HCT116 (cell line): ENCODE results near the gene SRD5A3. TPM values are rescaled to one million over a fixed set of nuclear protein-coding genes. Genes with fewer than 3 reads are reported as not detected.

Experiments
- ATAC-seq: fragments of 200-7000 bp; cut with Tn5 transposase; 2 replicates; pipeline ENCODE4 v1.9.1; 2020; ENCODE audit warnings: mild to moderate bottlenecking, moderate library complexity
- BruUV-seq: library from RNA; stranded (reverse); fragments of 400-500 nt; replicated peaks from 2 replicates; lab custom pipeline; 2021; lab: Mats Ljungman, UMichigan
- CTCF ChIA-PET: fragments of 300-600 bp; sonication (Branson Sonifier 250); formaldehyde crosslinking; loops from one replicate; lab custom pipeline; 2021; ENCODE audit warnings: antibody characterized with exemption; lab: Charles Lee
- POLR2A ChIA-PET: fragments of 300-600, 350-600 bp; sonication (Branson Sonifier 250); formaldehyde crosslinking; loops from one replicate; lab custom pipeline; 2021; ENCODE audit warnings: antibody characterized with exemption; lab: Charles Lee
- RAD21 ChIA-PET, 2 experiments: fragments of 300-600 bp; sonication (Branson Sonifier 250); formaldehyde crosslinking; loops; one replicate each; lab custom pipeline; 2023; ENCODE audit warnings: low total read pairs in 2 of 2; ENCODE audit not compliant: uncharacterized antibody in 2 of 2, unreplicated experiment in 2 of 2, low non-redundant PET in 1 of 2; lab: Charles Lee
- DNase-seq: peaks from one replicate; pipeline ENCODE4 v3.0.0-alpha.2; 2010; ENCODE audit warnings: low read depth, low spot score
- H2AFZ ChIP-seq: fragments of 200-600 bp; shearing (Covaris generic), sonication (generic); 2 replicates; pipeline ENCODE4 v1.6.1; 2017; ENCODE audit warnings: low read depth, mixed run types, mixed read lengths, antibody characterized with exemption, low read length; ENCODE audit not compliant: poor library complexity, severe bottlenecking
- H3K27ac ChIP-seq: 2 replicates; pipeline ENCODE4 v1.5.1; 2012; ENCODE audit warnings: low read depth, low read length
- H3K27me3 ChIP-seq: fragments of 200-600 bp; sonication (generic); 2 replicates; pipeline ENCODE4 v1.6.1; 2016; ENCODE audit warnings: mixed run types, low read length, mixed read lengths; ENCODE audit not compliant: insufficient read depth
- H3K36me3 ChIP-seq, 2 experiments: fragments of 200-500 bp in 1 of 2; fragments of 200-600 bp in 1 of 2; sonication (Bioruptor generic) in 1 of 2; sonication (generic) in 1 of 2; 2 replicates each; pipeline versions ENCODE4 v1.5.1 to v1.6.1; 2014 to 2016; ENCODE audit warnings: low read length in 2 of 2, inconsistent platforms in 1 of 2, mixed read lengths in 1 of 2, mixed run types in 1 of 2; ENCODE audit not compliant: insufficient read depth in 2 of 2, control insufficient read depth in 1 of 2
- H3K4me1 ChIP-seq, 2 experiments: fragments of 200-600 bp in 1 of 2; sonication (generic) in 1 of 2; 2 replicates each; pipeline versions ENCODE4 v1.5.1 to v1.6.1; 2012 to 2017; ENCODE audit warnings: low read length in 2 of 2, inconsistent platforms in 1 of 2, mild to moderate bottlenecking in 1 of 2, mixed read lengths in 1 of 2, mixed run types in 1 of 2, moderate library complexity in 1 of 2; ENCODE audit not compliant: insufficient read depth in 2 of 2, control insufficient read depth in 1 of 2
- H3K4me2 ChIP-seq: fragments of 200-600 bp; sonication (generic); 2 replicates; pipeline ENCODE4 v1.6.1; 2017; ENCODE audit warnings: mixed run types, low read length, mixed read lengths
- H3K4me3 ChIP-seq, 2 experiments: fragments of 200-600 bp in 1 of 2; sonication (generic) in 1 of 2; replicated peaks in 1 of 2; 2 replicates each; pipeline ENCODE4 v1.5.1; 2011 to 2016; ENCODE audit warnings: low read length in 2 of 2, control low read depth in 1 of 2, low read depth in 1 of 2, mild to moderate bottlenecking in 1 of 2, mixed read lengths in 1 of 2, mixed run types in 1 of 2
- H3K79me2 ChIP-seq: fragments of 200-600 bp; sonication (generic); 2 replicates; pipeline ENCODE4 v1.6.1; 2017; ENCODE audit warnings: mild to moderate bottlenecking, mixed run types, low read length, moderate library complexity, mixed read lengths; ENCODE audit not compliant: insufficient read depth
- H3K9ac ChIP-seq: fragments of 200-600 bp; sonication (generic); 2 replicates; pipeline ENCODE4 v1.6.1; 2016; ENCODE audit warnings: low read length, mixed read lengths
- H3K9me2 ChIP-seq: fragments of 200-600 bp; sonication (generic), shearing (Covaris generic); 2 replicates; pipeline ENCODE4 v1.6.1; 2017; ENCODE audit warnings: mixed run types, mild to moderate bottlenecking, moderate library complexity; ENCODE audit not compliant: insufficient read depth
- H3K9me3 ChIP-seq, 2 experiments: fragments of 200-500 bp in 1 of 2; fragments of 200-600 bp in 1 of 2; sonication (Bioruptor generic) in 1 of 2; sonication (generic) in 1 of 2; 2 replicates each; pipeline ENCODE4 v1.6.1; 2014 to 2017; ENCODE audit warnings: low read length in 2 of 2, mixed read lengths in 2 of 2, inconsistent platforms in 1 of 2, low read depth in 1 of 2, mild to moderate bottlenecking in 1 of 2, mixed run types in 1 of 2, moderate library complexity in 1 of 2; ENCODE audit not compliant: control insufficient read depth in 1 of 2, insufficient read depth in 1 of 2
- H4K20me1 ChIP-seq: fragments of 200-600 bp; sonication (generic), shearing (Covaris generic); 2 replicates; pipeline ENCODE4 v1.6.1; 2017; ENCODE audit warnings: mixed run types, mild to moderate bottlenecking, moderate library complexity; ENCODE audit not compliant: insufficient read depth
- CBX3 ChIP-seq: IDR thresholded peaks from 2 replicates; pipeline ENCODE4 v1.6.1; 2012; ENCODE audit warnings: low read depth
- CEBPB ChIP-seq: IDR thresholded peaks from 2 replicates; pipeline ENCODE4 v1.6.1; 2012; ENCODE audit warnings: low read depth
- POLR2A ChIP-seq: IDR thresholded peaks from 2 replicates; pipeline ENCODE4 v1.7.0; 2011; ENCODE audit warnings: borderline replicate concordance; ENCODE audit not compliant: insufficient read depth, insufficient read length; ENCODE audit errors: extremely low read depth
- POLR2AphosphoS5 ChIP-seq: IDR thresholded peaks from 2 replicates; pipeline ENCODE4 v1.6.1; 2011; ENCODE audit warnings: mild to moderate bottlenecking, low read depth, low read length, moderate library complexity
- SIN3A ChIP-seq: IDR thresholded peaks from 2 replicates; pipeline ENCODE4 v1.6.1; 2012; ENCODE audit warnings: low read depth
- SP1 ChIP-seq: IDR thresholded peaks from 2 replicates; pipeline ENCODE4 v1.6.1; 2012; ENCODE audit warnings: low read depth
- YY1 ChIP-seq: IDR thresholded peaks from 2 replicates; pipeline ENCODE4 v1.6.1; 2011; ENCODE audit warnings: low read length, low read depth, moderate library complexity, mild to moderate bottlenecking; ENCODE audit not compliant: insufficient replicate concordance; ENCODE audit errors: extremely low read depth
- ZFX ChIP-seq: fragments of 450-650 bp; IDR thresholded peaks from 2 replicates; pipeline ENCODE4 v1.6.1; 2017
- intact Hi-C: fragments of 100-400 bp; cut with micrococcal nuclease; formaldehyde crosslinking; loops from 2 replicates; pipeline ENCODE4 v1.10.0; 2022
- total RNA-seq: library from RNA; stranded (reverse); gene quantifications from one replicate; pipeline ENCODE4 v1.2.1, GENCODE V29; 2021; ENCODE audit not compliant: unreplicated experiment
- TF ChIP-seq, protein P1 (sequence below), 3 experiments: fragments of 200-600 bp in 1 of 3; sonication (generic) in 1 of 3; IDR thresholded peaks in 2 of 3; conservative IDR thresholded peaks in 1 of 3; 2 replicates each; pipeline ENCODE4 v1.5.1; 2012 to 2017; ENCODE audit warnings: low read depth in 2 of 3, low read length in 2 of 3, antibody characterized with exemption in 1 of 3, borderline replicate concordance in 1 of 3, control low read depth in 1 of 3, mild to moderate bottlenecking in 1 of 3, mixed read lengths in 1 of 3, mixed run types in 1 of 3, moderate library complexity in 1 of 3; ENCODE audit not compliant: insufficient read depth in 1 of 3
- TF ChIP-seq, protein P2 (sequence below): IDR thresholded peaks from 2 replicates; pipeline ENCODE4 v1.6.1; 2012; ENCODE audit warnings: low read depth

The SRD5A3 gene
- total RNA-seq, 1 experiment from 2014 or later: 19.9 TPM

DNA sequence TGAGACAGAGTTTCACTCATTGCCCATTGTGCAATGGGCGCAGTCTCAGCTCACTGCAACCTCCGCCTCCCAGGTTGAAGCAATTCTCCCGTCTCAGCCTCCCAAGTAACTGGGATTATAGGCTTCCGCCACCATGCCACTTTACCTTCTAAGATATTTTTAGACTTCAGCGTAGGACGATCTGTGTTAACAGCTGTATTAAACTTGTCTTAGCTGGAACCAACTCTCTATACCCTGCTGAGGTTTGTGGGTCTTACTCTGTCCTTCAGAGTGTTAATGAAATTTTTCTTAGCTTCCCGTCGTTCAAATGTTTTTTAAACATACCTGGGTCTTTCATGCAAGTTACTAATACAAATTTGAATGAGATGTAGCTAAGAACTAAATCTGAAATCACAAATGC, 64.4 kb downstream of the SRD5A3 start:
- ATAC-seq: no peak
- DNase-seq: no peak
- Histone ChIP-seq H3K9me3 (no peaks in the 10 kb centered on the region), H3K4me1 (no peaks in the 10 kb centered on the region), H3K9ac (no peak overlapping the region), H2AFZ (no peak overlapping the region), H3K36me3 (peaks cover 15 to 24% of the 10 kb centered on the region in 2 experiments; a peak in 2 of 4 replicates), H3K27me3 (no peaks in the 10 kb centered on the region), H3K4me2 (no peak overlapping the region), H3K4me3 (no peak overlapping the region), H3K79me2 (peaks cover 100% of the 10 kb centered on the region), H4K20me1 (peaks cover 17% of the 10 kb centered on the region; the same call in 1 of the 2 replicates), H3K27ac (no peak overlapping the region), H3K9me2 (no peaks in the 10 kb centered on the region)
- CTCF ChIA-PET: no interaction called here
- BruUV-seq: no TSS peak
- TF ChIP-seq POLR2A (no peak), SIN3A (no peak), YY1 (no peak), SP1 (no peak)
- POLR2A ChIA-PET: no interaction called here
- intact Hi-C loops: no loop called here
- RAD21 ChIA-PET: interaction anchor here in 1 of 2 experiments (0.8 kb wide), 1 partner anchor 144 kb away, joined by 3 read pairs; no protein-coding TSS in a partner anchor

DNA sequence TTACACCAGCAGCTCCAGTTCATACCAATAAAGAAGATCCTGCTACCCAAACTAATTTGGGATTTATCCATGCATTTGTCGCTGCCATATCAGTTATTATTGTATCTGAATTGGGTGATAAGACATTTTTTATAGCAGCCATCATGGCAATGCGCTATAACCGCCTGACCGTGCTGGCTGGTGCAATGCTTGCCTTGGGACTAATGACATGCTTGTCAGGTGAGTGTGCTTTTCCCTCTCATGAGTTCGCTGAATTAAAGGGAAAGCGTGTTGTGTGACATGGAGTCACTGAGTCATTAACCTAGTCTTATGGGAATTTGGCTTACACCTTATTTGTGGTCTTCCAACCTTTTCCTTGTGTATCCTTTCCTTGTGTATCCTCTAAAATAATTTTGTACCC, 65.6 kb downstream of the SRD5A3 start:
- peaks cover 100% of the 10 kb centered on the region for H3K79me2 ChIP-seq
- BruUV-seq: no TSS peak
- H3K4me1 ChIP-seq: no peaks in the 10 kb centered on the region
- intact Hi-C loops: no loop called here
- no peak overlapping the region for H3K4me2 ChIP-seq
- H2AFZ ChIP-seq: no peak overlapping the region
- H3K27ac ChIP-seq: no peak overlapping the region
- ChIA-PET CTCF (no interaction called here), RAD21 (no interaction called here), POLR2A (no interaction called here)
- DNase-seq (no peak), ATAC-seq (no peak)
- H3K36me3 ChIP-seq: peaks cover 12 to 26% of the 10 kb centered on the region in 2 experiments; a peak in 3 of 4 replicates
- H3K9me3 ChIP-seq: no peaks in the 10 kb centered on the region
- TF ChIP-seq POLR2AphosphoS5 (no peak), CEBPB (no peak), ZFX (no peak), CBX3 (no peak), SIN3A (no peak)
- TF ChIP-seq, protein P1, sequence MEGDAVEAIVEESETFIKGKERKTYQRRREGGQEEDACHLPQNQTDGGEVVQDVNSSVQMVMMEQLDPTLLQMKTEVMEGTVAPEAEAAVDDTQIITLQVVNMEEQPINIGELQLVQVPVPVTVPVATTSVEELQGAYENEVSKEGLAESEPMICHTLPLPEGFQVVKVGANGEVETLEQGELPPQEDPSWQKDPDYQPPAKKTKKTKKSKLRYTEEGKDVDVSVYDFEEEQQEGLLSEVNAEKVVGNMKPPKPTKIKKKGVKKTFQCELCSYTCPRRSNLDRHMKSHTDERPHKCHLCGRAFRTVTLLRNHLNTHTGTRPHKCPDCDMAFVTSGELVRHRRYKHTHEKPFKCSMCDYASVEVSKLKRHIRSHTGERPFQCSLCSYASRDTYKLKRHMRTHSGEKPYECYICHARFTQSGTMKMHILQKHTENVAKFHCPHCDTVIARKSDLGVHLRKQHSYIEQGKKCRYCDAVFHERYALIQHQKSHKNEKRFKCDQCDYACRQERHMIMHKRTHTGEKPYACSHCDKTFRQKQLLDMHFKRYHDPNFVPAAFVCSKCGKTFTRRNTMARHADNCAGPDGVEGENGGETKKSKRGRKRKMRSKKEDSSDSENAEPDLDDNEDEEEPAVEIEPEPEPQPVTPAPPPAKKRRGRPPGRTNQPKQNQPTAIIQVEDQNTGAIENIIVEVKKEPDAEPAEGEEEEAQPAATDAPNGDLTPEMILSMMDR (IDR thresholded peaks at IDR 0.05 in 2 of 3, conservative IDR thresholded peaks at IDR 0.05 in 1 of 3; ENCODE audit: borderline replicate concordance in 1 of 3, insufficient read depth in 1 of 3, low read depth in 2 of 3, low read length in 2 of 3): no peak
- TF ChIP-seq, protein P2, sequence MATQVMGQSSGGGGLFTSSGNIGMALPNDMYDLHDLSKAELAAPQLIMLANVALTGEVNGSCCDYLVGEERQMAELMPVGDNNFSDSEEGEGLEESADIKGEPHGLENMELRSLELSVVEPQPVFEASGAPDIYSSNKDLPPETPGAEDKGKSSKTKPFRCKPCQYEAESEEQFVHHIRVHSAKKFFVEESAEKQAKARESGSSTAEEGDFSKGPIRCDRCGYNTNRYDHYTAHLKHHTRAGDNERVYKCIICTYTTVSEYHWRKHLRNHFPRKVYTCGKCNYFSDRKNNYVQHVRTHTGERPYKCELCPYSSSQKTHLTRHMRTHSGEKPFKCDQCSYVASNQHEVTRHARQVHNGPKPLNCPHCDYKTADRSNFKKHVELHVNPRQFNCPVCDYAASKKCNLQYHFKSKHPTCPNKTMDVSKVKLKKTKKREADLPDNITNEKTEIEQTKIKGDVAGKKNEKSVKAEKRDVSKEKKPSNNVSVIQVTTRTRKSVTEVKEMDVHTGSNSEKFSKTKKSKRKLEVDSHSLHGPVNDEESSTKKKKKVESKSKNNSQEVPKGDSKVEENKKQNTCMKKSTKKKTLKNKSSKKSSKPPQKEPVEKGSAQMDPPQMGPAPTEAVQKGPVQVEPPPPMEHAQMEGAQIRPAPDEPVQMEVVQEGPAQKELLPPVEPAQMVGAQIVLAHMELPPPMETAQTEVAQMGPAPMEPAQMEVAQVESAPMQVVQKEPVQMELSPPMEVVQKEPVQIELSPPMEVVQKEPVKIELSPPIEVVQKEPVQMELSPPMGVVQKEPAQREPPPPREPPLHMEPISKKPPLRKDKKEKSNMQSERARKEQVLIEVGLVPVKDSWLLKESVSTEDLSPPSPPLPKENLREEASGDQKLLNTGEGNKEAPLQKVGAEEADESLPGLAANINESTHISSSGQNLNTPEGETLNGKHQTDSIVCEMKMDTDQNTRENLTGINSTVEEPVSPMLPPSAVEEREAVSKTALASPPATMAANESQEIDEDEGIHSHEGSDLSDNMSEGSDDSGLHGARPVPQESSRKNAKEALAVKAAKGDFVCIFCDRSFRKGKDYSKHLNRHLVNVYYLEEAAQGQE: no peak
- no peak overlapping the region for H3K9ac ChIP-seq
- no peak overlapping the region for H3K4me3 ChIP-seq
- no peaks in the 10 kb centered on the region for H3K9me2 ChIP-seq
- peaks cover 17% of the 10 kb centered on the region; the same call in 1 of the 2 replicates for H4K20me1 ChIP-seq
- no peaks in the 10 kb centered on the region for H3K27me3 ChIP-seq
